NCI-H1436 (cell line): ENCODE measurements around the gene EFNA5.

Source experiments
- DNase-seq: peaks from one replicate; lab custom pipeline; 2025; lab: John Stamatoyannopoulos, UW

Gene EFNA5

GRCh38 chr5:107670932-107671741, at the start of gene EFNA5:
Gene EFNA5, minus strand, starts transcription at chr5:107670937.
- peak; percentile 18 for DNase-seq

DNA sequence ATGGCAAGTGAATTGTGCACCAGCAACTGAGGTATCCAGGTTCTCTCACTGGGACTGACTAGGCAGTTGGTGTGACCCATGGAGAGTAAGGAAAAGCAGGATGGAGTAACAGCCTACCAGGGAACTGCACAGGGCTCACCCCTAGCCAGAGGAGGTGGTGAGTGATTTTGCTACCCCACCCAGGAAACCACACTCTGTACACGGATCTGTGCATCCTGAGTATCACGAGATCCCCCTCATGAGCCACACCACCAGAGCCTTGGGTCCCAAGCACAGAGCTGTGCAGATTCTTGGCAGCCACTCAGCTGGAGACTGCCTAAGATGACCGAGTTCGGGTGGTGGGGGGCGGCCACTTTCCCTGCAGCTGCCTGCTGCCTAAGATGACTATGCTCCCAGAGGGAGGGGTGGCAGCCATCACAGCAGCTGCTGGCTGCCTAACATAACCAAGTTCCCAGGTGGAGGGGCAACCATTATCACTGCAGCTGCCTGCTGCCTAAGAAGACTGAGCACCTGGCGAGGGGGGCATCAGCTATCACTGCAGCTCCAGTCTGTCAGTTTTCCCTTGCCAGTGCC, 48.4 kb upstream of the EFNA5 start:
- no peak for DNase-seq

DNA sequence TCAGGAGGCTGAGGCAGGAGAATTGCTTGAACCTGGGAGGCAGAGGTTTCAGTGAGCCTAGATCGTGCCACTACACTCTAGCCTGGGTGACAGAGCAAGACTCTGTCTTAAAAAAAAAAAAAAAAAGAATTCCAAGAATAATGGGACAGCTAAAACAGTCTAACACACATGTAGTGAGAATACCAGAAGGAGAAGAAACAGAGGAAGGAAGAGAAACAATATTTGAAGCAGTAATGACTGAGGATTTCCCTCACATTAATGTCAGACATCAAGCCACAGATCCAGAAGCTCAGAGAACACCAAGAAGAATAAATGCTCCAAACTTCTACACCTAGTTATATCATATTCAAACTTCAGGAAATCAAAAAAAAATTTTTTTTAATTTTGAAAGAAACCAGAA, 47.1 kb upstream of the EFNA5 start:
- DNase-seq, result no peak

DNA sequence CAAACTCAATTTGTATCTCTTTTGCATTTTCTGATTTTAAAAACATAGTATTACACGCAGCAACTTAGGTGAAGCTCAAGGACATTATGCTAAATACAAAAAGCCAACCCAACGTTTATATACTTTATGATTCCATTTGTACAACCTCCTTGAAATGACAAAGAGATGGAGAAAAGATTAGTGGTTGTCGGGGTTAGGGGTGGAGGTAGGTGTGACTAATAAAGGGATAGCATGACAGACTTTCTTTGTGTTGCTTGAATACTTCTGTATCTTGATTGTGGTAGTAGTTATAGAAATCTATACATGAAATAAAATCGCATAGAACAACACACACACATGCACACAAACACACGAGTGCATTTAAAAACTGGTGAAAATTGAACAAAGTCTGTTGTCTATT, 42.5 kb upstream of the EFNA5 start:
- DNase-seq, result no peak

DNA sequence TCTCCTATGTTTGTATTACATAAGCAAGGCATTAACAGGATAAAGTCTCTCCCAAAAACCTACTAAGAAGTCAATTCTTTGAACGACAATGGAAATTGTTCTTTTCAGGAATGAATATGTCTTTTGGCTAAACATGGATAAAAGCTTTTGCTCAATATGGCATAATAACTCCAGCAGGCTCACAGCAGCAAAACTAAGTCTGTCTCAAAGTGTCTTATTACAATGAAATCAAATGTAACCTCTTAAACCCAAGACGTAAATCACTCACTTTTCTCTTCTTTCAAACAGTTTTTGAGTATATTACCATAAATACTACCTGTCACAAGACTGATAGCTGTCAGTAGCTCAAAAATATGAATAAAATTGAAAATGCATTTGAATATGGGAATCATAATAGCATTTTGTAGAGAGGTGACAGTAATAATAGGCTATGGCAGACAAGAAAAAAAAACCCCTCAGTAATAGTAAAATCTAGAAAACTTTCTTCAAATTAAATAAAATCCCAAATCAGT, 41.7 kb upstream of the EFNA5 start:
- DNase-seq, result no peak

DNA sequence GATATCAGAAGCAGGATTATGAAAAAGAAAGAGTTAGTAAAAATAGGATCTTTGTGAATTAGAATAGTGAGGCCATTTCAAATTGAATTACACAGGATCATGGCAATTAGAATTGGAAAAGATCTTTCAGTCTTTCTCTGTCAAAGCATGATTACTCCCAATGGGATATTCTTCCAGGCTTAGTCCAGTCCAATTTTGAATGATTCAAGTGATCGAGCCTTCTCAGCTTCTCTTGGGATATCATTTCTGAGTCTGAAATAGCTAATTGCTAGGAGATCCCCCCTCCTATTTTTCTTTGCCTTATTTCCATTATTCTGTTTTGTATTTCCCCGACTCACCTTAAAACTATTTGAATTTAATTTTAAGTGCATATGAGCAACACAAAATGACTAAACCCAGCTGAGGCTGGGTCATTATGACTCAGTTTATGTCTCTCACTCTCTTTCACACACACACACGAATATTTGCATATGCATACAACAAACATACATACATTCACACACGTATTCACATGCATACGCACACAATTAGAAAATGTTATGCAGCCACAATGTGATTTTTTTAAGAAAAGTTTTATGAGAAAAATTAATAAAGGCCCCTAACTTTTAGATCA, 34.8 kb upstream of the EFNA5 start:
- DNase-seq, result no peak

- no peak for DNase-seq
Measured at GRCh38 chr5:107704681-107705401, 34.1 kb upstream of the EFNA5 start.

DNA sequence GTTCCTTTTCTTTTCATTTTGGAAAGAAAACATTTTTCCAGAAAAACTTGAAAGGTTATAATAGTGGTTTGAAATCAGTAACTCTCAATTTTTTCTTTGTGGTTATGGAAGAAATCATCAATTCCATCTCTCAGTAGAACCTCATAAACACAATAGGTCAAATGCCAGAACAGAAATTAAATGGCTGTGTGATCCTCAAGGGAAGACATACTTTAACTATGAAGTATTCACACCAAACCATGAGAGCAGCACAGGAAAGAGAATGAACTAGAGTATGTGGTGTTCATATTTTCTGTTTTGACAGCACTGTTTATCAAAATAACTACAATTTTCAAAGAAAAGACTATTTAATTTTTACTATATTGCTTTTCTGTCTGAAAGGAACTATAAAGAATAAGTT, 29.7 kb upstream of the EFNA5 start:
- DNase-seq, result no peak

- DNase-seq, result no peak
Measured at GRCh38 chr5:107699425-107699824, 28.7 kb upstream of the EFNA5 start.

GRCh38 chr5:107698286-107698685, 27.5 kb upstream of the EFNA5 start:
- DNase-seq, result no peak

- DNase-seq, result no peak
Measured at GRCh38 chr5:107696498-107696897, 25.8 kb upstream of the EFNA5 start.

- DNase-seq, result no peak
Measured at GRCh38 chr5:107696080-107696479, 25.3 kb upstream of the EFNA5 start.

DNA sequence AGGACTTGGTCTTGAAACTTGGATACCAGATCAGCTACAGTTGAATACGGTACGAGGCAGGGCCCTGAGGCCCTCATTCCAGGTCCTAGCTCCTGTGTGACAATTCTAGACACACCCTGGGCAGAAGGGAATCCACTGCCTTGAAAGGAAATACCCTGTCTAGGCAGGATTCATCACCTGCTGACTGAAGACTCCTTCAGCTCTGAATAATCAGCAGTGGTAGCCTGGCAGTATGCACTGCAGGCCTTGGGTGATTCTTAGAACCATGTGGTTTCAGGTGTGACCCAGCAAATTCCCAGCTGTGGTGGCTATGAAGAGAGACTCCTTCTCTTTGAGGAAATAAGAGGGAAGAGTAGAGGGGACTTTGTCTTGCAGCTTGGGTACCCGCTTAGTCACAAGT, 17.2 kb upstream of the EFNA5 start:
- no peak for DNase-seq

- DNase-seq, result no peak
Measured at GRCh38 chr5:107687404-107687803, 16.7 kb upstream of the EFNA5 start.

DNA sequence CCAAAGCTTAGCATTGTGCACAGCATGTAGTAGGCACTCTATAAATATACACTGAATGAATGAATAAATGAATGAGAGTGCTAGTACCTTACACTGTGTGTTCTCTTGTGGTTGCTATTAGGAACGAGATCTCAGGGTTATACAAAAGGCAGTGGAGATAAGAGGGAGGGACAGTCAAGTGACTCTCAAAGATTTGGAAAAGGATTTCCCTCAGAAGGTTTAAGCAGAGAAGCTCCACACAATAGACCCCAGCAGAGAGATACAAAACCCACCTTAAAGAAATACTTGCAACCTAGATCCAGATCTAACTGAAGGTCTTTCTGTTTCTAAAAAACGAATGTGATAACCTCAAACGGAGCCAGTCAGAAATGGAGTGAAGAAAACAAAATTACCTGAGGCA, 11.8 kb upstream of the EFNA5 start:
- DNase-seq, result no peak

- no peak for DNase-seq
Measured at GRCh38 chr5:107680799-107681198, 10.1 kb upstream of the EFNA5 start.

GRCh38 chr5:107680099-107680498, 9.4 kb upstream of the EFNA5 start:
- DNase-seq, result no peak

DNA sequence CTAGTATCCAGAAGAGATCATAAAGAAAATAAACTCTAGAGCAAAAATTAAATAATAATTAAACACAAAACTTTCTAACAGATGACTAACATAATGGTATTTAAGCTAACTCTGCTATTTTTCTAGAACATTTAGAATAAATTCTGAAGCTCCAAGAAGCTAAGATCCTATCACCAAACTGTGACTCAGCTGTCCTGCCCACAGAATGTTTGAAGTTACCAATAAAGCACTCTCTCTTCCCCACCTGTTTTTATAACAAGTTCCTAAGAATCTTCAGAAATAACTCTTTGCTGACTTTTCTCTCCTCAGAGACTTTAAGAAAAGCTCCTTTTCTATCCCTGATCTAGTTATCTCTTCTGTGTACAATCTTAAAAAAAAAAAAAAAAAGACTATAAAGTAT, 6.0 kb upstream of the EFNA5 start:
- DNase-seq, result no peak

DNA sequence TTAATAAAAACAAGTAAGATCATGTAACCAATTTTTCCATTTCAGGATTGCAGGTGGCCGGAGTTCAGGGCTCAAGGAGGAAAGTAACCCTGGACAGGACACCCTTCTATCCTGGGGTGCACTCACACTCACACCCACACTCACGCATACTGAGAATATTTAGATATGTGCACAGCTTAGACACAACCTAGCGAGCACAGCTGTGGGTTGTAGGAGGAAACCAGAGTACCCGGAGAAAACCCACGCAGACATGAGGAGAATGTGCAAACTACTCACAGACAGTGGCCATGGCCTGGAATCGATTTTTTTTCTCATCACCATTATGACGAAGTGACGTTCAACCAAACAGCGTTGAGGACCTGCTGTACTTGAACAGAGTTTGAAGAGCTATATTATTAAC, 4.5 kb upstream of the EFNA5 start:
- no peak for DNase-seq

- no peak for DNase-seq
Measured at GRCh38 chr5:107674655-107675054, 3.9 kb upstream of the EFNA5 start.

DNA sequence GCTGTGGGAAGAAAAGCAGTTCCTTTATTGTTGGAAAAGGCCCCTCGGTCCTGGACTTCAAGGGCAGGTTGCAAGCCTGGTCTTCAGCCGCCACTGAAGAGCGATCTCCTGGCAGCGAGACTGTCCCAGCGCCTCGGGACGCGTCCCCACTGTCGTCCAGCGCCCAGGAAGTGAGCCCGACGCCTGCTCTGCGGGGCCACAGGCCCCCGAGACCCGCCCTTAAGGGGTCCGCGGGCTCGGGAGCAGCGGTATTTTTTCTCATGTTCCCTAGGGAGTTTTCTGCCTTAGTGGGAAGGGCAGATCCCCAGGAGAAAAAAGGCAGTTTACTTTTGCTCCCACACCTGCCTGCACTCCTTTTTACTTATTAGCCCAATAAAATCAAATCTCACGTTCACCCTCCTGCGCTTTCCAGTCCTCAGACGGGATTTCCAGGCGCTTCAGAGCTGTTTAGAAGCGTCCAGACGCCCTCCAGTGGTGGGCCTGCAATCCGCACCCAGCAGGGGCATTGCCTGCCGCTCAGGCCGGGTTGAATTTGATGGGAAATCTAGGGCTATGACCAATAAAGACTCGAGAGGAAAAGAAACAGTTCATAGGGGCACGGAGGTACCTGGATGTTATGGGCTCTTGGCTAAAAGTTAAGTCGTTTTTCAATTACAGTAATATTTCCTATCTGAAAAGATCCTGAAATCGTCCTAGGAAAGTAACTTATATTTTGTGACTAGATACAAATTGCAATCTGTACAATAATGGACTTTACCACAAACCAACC, 2.8 kb upstream of the EFNA5 start:
- peak; percentile 90 for DNase-seq

GRCh38 chr5:107673039-107673367, 2.3 kb upstream of the EFNA5 start:
- DNase-seq, result no peak
